ENCODE results near the gene USP43. TPM values are rescaled to one million over a fixed set of nuclear protein-coding genes. Genes with fewer than 3 reads are reported as not detected.

The USP43 gene
- under 0.01 TPM in 1 of 2 replicates, not detected in the other for total RNA-seq

GRCh38 chr17:9644910-9645751 lies at the start of gene USP43:
USP43 (plus strand) TSS chr17:9645517; CDS start chr17:9645633, 116 bp downstream.

Other genes with a start within 250 kb of the USP43 start
- 67.0 and 75.7 TPM in 2 replicates for gene STX8, start 69.7 kb upstream of the USP43 start, total RNA-seq
- not detected in 2 replicates for gene CFAP52, start 68.9 kb upstream of the USP43 start, total RNA-seq
- gene DHRS7C, start 146.1 kb downstream of the USP43 start, total RNA-seq = not detected in 2 replicates
- gene GSG1L2, start 176.6 kb downstream of the USP43 start, total RNA-seq = not detected in 2 replicates
- gene GLP2R, start 180.4 kb downstream of the USP43 start, total RNA-seq = under 0.01 TPM in 1 of 2 replicates, not detected in the other